Measurements from ENCODE around the gene BCL2L13.
A peak's percentile ranks its signal among the peaks of the same experiment; 100 is the strongest.
"Not testable (repeated sequence)": the region's sequence is repeated elsewhere in the genome, so short reads cannot be mapped to it uniquely, and the experiment has no call there.

Gene BCL2L13

DNA sequence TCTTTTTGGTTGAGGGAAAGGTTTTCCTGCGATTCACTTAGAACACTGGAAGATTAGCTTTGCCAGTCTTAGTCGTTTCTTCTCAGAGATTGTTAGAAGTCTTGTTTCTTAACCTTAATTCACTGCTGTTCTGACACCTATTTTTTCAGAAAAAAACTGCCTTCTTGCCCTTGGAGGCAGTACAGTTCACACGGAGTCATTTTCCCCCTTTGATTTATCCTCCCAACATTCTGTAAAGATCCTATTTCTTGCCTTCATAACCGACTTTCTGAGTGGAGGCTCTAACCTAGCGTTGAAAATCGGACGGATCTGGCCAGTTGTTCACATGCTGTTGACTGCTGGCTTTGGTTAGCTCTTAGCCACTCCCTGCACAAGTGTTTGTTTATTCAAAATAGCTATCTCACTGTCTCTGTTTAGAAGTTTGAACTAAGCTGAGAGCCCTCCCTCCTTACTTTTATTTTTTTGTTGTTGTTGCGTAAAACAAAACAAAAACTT, 737 bp downstream of the BCL2L13 start:
- Histone ChIP-seq H3K36me3 (ENCODE audit: control insufficient read depth, insufficient read depth, low read length) (no peaks in the 10 kb centered on the region), H3K4me1 (ENCODE audit: control insufficient read depth, insufficient read depth, low read length) (peaks cover 3% of the 10 kb centered on the region), H3K9me3 (ENCODE audit: control insufficient read depth, insufficient read depth, low read length) (no peaks in the 10 kb centered on the region), H3K9ac (ENCODE audit: low read depth, low read length) (peak overlapping the region; percentile 99), H3K27me3 (ENCODE audit: control insufficient read depth, insufficient read depth, low read length) (no peaks in the 10 kb centered on the region), H3K4me3 (ENCODE audit: low read depth, low read length) (peak overlapping the region; percentile 100)

DNA sequence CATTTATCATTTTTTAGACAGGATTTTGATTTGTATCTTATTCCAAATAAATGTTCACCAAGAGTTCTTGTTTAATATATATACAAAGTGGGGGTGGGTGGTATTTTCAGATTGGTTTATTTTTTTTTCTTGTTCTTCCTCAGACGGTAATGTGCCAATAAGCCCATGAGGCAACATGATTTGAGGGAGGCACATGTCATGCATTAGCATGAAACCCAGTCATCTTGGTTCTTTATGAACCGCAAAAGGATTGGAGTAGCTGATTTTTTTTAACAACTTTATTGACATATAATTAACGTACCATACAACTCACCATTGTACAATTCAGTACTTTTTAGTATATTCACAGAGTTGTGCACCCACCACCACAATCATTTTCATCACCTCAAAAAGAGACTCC, 2.7 kb downstream of the BCL2L13 start:
- Histone ChIP-seq H3K9me3 (ENCODE audit: control insufficient read depth, insufficient read depth, low read length) (no peaks in the 10 kb centered on the region), H3K27me3 (ENCODE audit: control insufficient read depth, insufficient read depth, low read length) (no peaks in the 10 kb centered on the region), H3K4me3 (ENCODE audit: low read depth, low read length) (no peak overlapping the region), H3K4me1 (ENCODE audit: control insufficient read depth, insufficient read depth, low read length) (peaks cover 3% of the 10 kb centered on the region), H3K36me3 (ENCODE audit: control insufficient read depth, insufficient read depth, low read length) (no peaks in the 10 kb centered on the region), H3K9ac (ENCODE audit: low read depth, low read length) (no peak overlapping the region)

DNA sequence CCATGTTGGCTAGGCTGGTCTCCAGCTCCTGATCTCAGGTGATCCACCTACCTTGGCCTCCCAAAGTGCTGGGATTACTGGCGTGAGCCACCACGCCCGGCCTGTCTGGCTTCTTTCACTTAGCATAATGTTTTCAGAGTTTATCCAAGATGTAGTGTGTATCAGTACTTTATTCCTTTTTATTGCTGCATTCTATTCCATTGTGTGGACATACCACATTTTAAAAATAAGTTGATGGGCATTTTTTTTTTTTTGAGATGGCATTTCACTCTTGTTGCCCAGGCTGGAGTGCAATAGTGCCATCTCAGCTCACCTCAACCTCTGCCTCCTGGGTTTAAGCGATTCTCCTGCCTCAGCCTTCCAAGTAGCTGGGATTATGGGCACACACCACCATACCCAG, 3.8 kb downstream of the BCL2L13 start:
- H3K9ac ChIP-seq (ENCODE audit: low read depth, low read length); H3K36me3 ChIP-seq (ENCODE audit: control insufficient read depth, insufficient read depth, low read length); H3K4me1 ChIP-seq (ENCODE audit: control insufficient read depth, insufficient read depth, low read length); H3K9me3 ChIP-seq (ENCODE audit: control insufficient read depth, insufficient read depth, low read length); H3K4me3 ChIP-seq (ENCODE audit: low read depth, low read length); H3K27me3 ChIP-seq (ENCODE audit: control insufficient read depth, insufficient read depth, low read length): not testable (repeated sequence)

DNA sequence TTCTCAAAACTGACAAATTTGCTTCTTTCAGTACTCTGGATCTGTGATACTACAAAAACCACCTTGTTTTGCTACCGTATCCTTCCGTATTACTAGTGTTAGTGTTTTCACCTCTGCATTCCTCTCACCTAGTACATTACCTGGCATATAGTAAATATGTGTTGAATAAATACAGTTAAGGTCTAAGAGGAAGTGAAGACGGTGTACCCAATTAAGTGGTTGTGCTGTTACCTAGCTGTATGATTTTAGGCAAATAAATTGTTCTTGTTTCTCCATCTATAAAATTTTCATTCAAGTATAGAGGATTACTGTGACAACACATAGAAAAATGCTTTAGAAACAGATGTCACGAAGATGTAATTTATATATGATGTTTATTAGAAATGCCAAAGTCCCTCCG, 8.9 kb downstream of the BCL2L13 start:
- Histone ChIP-seq H3K36me3 (ENCODE audit: control insufficient read depth, insufficient read depth, low read length) (no peaks in the 10 kb centered on the region), H3K9me3 (ENCODE audit: control insufficient read depth, insufficient read depth, low read length) (no peaks in the 10 kb centered on the region), H3K27me3 (ENCODE audit: control insufficient read depth, insufficient read depth, low read length) (no peaks in the 10 kb centered on the region), H3K4me3 (ENCODE audit: low read depth, low read length) (no peak overlapping the region), H3K4me1 (ENCODE audit: control insufficient read depth, insufficient read depth, low read length) (no peaks in the 10 kb centered on the region), H3K9ac (ENCODE audit: low read depth, low read length) (no peak overlapping the region)

DNA sequence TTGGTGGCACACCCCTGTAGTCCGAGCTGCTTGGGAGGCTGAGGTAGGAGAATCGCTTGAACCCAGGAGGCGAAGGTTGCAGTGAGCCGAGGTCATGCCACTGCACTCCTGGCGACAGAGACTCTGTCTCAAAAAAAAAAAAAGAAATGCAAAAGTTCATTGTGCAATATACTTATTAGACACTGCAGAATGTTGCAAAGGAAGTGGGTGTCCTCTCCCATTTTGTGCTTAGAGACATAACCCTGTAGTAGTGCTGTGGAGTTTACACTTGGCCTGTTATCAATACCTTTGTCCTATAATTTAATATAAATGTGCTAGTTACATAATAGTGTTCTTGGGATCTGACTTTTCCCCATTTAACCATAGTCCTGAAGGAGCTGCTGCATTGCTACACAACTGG, 9.4 kb downstream of the BCL2L13 start:
- Histone ChIP-seq H3K4me1 (ENCODE audit: control insufficient read depth, insufficient read depth, low read length) (no peaks in the 10 kb centered on the region), H3K9me3 (ENCODE audit: control insufficient read depth, insufficient read depth, low read length) (no peaks in the 10 kb centered on the region), H3K4me3 (ENCODE audit: low read depth, low read length) (no peak overlapping the region), H3K36me3 (ENCODE audit: control insufficient read depth, insufficient read depth, low read length) (no peaks in the 10 kb centered on the region), H3K27me3 (ENCODE audit: control insufficient read depth, insufficient read depth, low read length) (no peaks in the 10 kb centered on the region), H3K9ac (ENCODE audit: low read depth, low read length) (no peak overlapping the region)

DNA sequence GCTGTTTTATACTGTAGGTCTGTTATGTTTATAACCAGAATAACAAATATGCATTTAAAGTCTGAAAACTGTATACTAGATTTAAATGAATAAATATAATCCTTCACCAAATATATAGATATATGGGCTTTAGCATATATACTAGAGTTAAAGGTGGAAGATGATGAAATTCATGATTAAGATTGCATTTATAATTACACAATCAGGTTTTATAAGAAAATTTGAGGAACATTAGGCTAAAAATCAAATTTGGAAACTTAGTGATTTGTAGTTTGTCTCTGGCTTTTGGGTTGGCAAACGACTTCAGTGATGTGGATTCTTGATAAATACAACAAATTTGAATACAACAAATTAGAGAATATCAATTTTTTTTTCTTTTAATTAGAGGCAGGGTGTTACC, 10.0 kb downstream of the BCL2L13 start:
- Histone ChIP-seq H3K9ac (ENCODE audit: low read depth, low read length) (no peak overlapping the region), H3K4me1 (ENCODE audit: control insufficient read depth, insufficient read depth, low read length) (no peaks in the 10 kb centered on the region), H3K36me3 (ENCODE audit: control insufficient read depth, insufficient read depth, low read length) (no peaks in the 10 kb centered on the region)

DNA sequence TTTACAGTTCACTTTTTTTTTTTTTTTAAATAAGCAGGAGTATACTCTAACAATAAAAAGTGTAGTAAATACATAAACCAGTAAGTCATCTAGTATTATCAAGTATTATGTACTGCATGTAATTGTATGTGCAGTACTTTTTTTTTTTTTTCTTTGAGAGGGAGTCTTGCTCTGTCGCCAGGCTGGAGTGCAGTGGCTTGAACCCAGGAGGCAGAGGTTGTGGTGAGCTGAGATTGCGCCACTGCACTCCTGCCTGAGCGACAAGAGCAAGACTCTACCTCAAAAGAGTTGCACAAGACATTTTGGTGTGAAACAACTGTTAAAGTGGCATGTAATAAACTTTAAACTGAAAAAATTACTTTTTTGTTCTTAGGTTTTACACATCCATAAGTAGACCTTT, 16.7 kb downstream of the BCL2L13 start:
- no peaks in the 10 kb centered on the region for H3K9me3 ChIP-seq (ENCODE audit: control insufficient read depth, insufficient read depth, low read length)
- no peak overlapping the region for H3K9ac ChIP-seq (ENCODE audit: low read depth, low read length)
- H3K4me1 ChIP-seq (ENCODE audit: control insufficient read depth, insufficient read depth, low read length), result no peaks in the 10 kb centered on the region
- H3K27me3 ChIP-seq (ENCODE audit: control insufficient read depth, insufficient read depth, low read length), result no peaks in the 10 kb centered on the region
- no peak overlapping the region for H3K4me3 ChIP-seq (ENCODE audit: low read depth, low read length)
- peaks cover 3% of the 10 kb centered on the region for H3K36me3 ChIP-seq (ENCODE audit: control insufficient read depth, insufficient read depth, low read length)

More for the DNA sequence above, 10.0 kb downstream of the BCL2L13 start:
- no peak overlapping the region for H3K4me3 ChIP-seq (ENCODE audit: low read depth, low read length)
- no peaks in the 10 kb centered on the region for H3K9me3 ChIP-seq (ENCODE audit: control insufficient read depth, insufficient read depth, low read length)
- no peaks in the 10 kb centered on the region for H3K27me3 ChIP-seq (ENCODE audit: control insufficient read depth, insufficient read depth, low read length)

DNA sequence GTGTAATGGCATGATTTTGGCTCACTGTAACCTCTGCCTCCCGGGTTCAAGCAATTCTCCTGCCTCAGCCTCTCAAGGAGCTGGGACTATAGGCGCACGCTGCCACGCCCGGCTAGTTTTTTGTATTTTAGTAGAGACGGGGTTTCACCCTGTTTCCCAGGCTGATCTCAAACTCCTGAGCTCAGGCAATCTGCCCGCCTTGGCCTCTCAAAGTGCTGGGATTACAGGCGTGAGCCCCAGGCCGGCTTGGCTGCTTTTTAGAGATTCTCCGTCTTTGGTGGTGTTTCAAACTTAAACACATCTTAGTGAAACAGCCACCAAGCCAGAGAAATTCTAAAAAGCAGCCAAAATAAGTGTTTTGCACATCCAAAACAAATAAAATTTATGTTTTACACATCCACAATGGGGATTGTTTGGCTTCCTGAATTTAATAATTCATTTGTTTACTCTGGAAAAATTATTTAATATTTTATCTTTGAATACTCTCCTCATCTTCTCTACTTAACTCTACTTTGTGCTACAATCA, 18.4 kb downstream of the BCL2L13 start:
- Histone ChIP-seq H3K9me3 (ENCODE audit: control insufficient read depth, insufficient read depth, low read length) (no peaks in the 10 kb centered on the region), H3K9ac (ENCODE audit: low read depth, low read length) (no peak overlapping the region), H3K36me3 (ENCODE audit: control insufficient read depth, insufficient read depth, low read length) (peaks cover 4% of the 10 kb centered on the region), H3K4me1 (ENCODE audit: control insufficient read depth, insufficient read depth, low read length) (no peaks in the 10 kb centered on the region), H3K27me3 (ENCODE audit: control insufficient read depth, insufficient read depth, low read length) (no peaks in the 10 kb centered on the region), H3K4me3 (ENCODE audit: low read depth, low read length) (no peak overlapping the region)

DNA sequence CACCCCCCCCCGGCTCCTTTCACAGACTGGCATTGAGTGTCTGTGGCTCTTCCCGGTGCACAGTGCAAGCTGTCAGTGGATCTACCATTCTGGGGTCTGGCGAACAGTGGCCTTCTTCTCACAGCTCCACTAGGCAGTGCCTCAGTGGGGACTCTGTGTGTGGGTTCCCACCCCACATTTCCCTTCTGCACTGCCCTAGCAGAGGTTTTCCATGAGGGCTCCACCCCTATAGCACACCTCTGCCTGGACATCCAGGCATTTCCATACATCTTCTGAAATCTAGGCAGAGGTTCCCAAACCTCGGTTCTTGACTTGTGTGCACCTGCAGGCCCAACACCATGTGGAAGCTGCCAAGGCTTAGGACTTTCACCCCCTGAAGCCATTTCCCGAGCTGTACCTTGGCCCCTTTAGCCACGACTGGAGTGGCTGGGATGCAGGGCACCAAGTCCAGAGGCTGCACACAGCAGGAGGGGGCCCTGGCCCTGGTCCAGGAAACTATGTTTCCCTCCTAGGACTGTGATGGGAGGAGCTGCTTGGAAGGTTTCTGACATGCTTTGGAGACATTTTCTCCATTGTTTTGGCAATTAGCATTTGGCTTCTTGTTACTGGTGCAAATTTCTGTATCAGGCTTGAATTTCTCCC, 26.0 kb downstream of the BCL2L13 start:
- Histone ChIP-seq H3K9ac (ENCODE audit: low read depth, low read length) (no peak overlapping the region), H3K36me3 (ENCODE audit: control insufficient read depth, insufficient read depth, low read length) (peaks cover 10% of the 10 kb centered on the region), H3K4me3 (ENCODE audit: low read depth, low read length) (no peak overlapping the region), H3K27me3 (ENCODE audit: control insufficient read depth, insufficient read depth, low read length) (no peaks in the 10 kb centered on the region), H3K9me3 (ENCODE audit: control insufficient read depth, insufficient read depth, low read length) (peaks cover 5% of the 10 kb centered on the region), H3K4me1 (ENCODE audit: control insufficient read depth, insufficient read depth, low read length) (no peaks in the 10 kb centered on the region)

DNA sequence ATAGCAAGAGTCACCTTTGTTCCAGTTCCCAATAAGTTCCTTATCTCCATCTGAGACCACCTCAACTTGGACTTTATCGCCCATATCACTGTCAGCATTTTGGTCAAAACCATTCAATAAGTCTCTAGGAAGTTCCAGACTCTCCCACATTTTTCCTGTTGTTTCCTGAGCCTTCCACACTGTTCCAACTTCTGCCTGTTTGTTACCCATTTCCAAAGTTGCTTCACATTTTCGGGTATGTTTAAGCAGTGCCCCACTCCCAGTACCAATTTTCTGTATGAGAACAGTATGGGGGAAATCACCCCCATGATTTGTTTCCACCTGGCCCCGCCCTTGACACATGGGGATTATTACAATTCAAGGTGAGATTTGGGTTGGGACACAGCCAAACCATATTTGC, 26.7 kb downstream of the BCL2L13 start:
- H3K36me3 ChIP-seq (ENCODE audit: control insufficient read depth, insufficient read depth, low read length), result peaks cover 8% of the 10 kb centered on the region
- H3K27me3 ChIP-seq (ENCODE audit: control insufficient read depth, insufficient read depth, low read length), result no peaks in the 10 kb centered on the region

DNA sequence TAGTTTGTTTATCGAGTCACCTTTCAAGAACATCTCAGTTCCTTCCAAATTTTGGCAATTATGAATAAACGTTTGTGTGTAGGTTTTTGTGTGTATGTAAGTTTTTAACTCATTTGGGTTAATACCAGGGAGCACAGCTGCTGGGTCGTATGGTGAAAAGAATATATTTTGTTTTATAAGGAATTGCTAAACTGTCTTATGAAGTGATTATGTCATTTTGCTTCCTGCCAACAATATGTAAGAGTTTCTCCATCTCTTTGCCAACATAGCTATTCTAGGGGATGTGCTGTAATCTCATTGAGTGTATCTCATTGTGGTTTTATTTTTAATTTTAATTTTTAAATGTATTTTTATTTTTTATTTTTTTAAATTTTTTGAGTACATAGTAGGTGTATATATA, 27.3 kb downstream of the BCL2L13 start:
- Histone ChIP-seq H3K36me3 (ENCODE audit: control insufficient read depth, insufficient read depth, low read length) (peaks cover 7% of the 10 kb centered on the region), H3K9ac (ENCODE audit: low read depth, low read length) (no peak overlapping the region), H3K9me3 (ENCODE audit: control insufficient read depth, insufficient read depth, low read length) (peaks cover 5% of the 10 kb centered on the region), H3K4me3 (ENCODE audit: low read depth, low read length) (no peak overlapping the region), H3K4me1 (ENCODE audit: control insufficient read depth, insufficient read depth, low read length) (no peaks in the 10 kb centered on the region), H3K27me3 (ENCODE audit: control insufficient read depth, insufficient read depth, low read length) (no peaks in the 10 kb centered on the region)

More for the DNA sequence above, 26.7 kb downstream of the BCL2L13 start:
- H3K4me3 ChIP-seq (ENCODE audit: low read depth, low read length), result no peak overlapping the region
- no peaks in the 10 kb centered on the region for H3K4me1 ChIP-seq (ENCODE audit: control insufficient read depth, insufficient read depth, low read length)
- H3K9me3 ChIP-seq (ENCODE audit: control insufficient read depth, insufficient read depth, low read length), result peaks cover 5% of the 10 kb centered on the region
- H3K9ac ChIP-seq (ENCODE audit: low read depth, low read length), result no peak overlapping the region

DNA sequence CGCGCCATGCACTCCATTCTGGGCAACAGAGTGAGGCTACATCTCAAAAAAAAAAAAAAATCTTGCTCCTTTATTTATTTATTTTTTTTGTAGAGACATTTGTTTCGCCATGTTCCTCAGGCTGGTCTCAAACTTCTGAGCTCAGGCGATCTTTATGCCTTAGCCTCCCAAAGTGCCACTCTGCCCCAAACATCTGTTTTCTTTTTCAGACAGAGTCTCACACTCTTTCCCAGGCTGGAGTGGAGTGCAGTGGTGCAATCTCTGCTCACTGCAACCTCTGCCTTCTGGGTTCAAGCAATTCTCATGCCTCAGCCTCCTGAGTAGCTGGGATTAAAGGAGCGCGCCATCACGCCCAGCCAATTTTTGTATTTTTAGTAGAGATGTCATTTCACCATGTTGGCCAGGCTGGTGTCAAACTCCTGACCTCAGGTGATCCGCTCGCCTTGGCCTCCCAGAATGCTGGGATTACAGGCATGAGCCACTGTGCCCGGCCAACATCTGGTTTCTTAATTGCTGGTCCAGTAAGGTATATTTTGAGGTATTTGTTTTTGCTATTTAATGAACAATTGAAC, 33.0 kb downstream of the BCL2L13 start:
- not testable (repeated sequence) for H3K9me3 ChIP-seq (ENCODE audit: control insufficient read depth, insufficient read depth, low read length); H3K4me3 ChIP-seq (ENCODE audit: low read depth, low read length); H3K4me1 ChIP-seq (ENCODE audit: control insufficient read depth, insufficient read depth, low read length); H3K36me3 ChIP-seq (ENCODE audit: control insufficient read depth, insufficient read depth, low read length); H3K9ac ChIP-seq (ENCODE audit: low read depth, low read length); H3K27me3 ChIP-seq (ENCODE audit: control insufficient read depth, insufficient read depth, low read length)
